ENCODE data around the gene YWHAE.

DNA sequence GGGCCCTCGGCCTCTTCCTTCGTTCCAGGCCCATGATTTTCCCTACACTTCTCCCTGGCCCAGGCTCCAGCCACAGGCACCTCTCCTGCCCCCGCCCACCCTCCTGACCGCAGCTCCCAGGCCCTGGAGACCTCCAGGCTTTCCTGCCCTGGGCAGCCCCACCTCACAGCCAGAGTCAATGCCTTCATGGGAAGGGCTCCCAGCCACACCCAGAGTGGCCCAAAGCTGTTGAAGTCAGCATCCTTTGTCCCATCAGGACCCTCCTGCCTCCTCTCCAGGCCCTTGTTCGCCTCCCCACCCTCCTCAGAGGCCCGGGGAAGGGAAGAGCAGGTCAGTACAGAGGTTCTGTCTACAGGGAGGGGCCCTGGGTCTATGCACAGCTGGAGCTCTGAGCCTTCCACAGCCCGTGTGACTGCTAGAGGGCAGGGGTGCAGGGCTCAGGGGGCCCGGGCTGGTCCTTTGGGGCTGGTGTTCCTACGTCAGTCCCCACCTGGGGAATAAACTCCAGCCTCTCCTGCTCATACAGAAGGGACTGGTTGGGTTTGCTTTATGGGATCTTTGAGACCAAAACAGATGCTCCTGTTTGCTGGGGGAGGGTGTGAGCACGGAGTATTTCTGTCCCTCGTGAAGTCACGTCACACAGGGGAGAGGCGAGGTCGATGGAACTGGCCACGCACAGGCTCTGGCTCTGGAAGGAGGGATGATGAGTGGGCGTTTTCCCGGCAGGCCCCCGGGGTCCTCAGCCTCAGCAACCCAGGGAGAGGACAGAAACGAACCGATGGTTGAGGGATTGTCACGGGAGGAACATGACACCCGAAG lies 100.3 kb downstream of the YWHAE start:
- TF ChIP-seq, protein P1, sequence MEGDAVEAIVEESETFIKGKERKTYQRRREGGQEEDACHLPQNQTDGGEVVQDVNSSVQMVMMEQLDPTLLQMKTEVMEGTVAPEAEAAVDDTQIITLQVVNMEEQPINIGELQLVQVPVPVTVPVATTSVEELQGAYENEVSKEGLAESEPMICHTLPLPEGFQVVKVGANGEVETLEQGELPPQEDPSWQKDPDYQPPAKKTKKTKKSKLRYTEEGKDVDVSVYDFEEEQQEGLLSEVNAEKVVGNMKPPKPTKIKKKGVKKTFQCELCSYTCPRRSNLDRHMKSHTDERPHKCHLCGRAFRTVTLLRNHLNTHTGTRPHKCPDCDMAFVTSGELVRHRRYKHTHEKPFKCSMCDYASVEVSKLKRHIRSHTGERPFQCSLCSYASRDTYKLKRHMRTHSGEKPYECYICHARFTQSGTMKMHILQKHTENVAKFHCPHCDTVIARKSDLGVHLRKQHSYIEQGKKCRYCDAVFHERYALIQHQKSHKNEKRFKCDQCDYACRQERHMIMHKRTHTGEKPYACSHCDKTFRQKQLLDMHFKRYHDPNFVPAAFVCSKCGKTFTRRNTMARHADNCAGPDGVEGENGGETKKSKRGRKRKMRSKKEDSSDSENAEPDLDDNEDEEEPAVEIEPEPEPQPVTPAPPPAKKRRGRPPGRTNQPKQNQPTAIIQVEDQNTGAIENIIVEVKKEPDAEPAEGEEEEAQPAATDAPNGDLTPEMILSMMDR (IDR thresholded peaks at IDR 0.05): no peak
- no peak for TF ChIP-seq POLR2A (IDR thresholded peaks at IDR 0.05)

Measured in ovary (tissue), 3 donors.